Measurements from ENCODE around the gene VOPP1.

Gene VOPP1

GRCh38 chr7:55502124-55502857 is 70.0 kb downstream of the VOPP1 start:
- H3K9me3 Mint-ChIP-seq: no peaks in the 10 kb centered on the region
- no peak overlapping the region for H3K27ac Mint-ChIP-seq
- peaks cover 5% of the 10 kb centered on the region for H3K36me3 Mint-ChIP-seq
- peaks cover 75% of the 10 kb centered on the region for H3K4me1 Mint-ChIP-seq
- no peak overlapping the region for H3K4me3 Mint-ChIP-seq
- H3K27me3 Mint-ChIP-seq: no peaks in the 10 kb centered on the region

- H3K4me3 Mint-ChIP-seq: no peak overlapping the region
- no peaks in the 10 kb centered on the region for H3K9me3 Mint-ChIP-seq
- H3K4me1 Mint-ChIP-seq: peaks cover 69% of the 10 kb centered on the region
- H3K27me3 Mint-ChIP-seq: no peaks in the 10 kb centered on the region
- peaks cover 4% of the 10 kb centered on the region for H3K36me3 Mint-ChIP-seq
- H3K27ac Mint-ChIP-seq: peak overlapping the region; percentile 49
Measured at GRCh38 chr7:55501611-55502010, 70.7 kb downstream of the VOPP1 start.

DNA sequence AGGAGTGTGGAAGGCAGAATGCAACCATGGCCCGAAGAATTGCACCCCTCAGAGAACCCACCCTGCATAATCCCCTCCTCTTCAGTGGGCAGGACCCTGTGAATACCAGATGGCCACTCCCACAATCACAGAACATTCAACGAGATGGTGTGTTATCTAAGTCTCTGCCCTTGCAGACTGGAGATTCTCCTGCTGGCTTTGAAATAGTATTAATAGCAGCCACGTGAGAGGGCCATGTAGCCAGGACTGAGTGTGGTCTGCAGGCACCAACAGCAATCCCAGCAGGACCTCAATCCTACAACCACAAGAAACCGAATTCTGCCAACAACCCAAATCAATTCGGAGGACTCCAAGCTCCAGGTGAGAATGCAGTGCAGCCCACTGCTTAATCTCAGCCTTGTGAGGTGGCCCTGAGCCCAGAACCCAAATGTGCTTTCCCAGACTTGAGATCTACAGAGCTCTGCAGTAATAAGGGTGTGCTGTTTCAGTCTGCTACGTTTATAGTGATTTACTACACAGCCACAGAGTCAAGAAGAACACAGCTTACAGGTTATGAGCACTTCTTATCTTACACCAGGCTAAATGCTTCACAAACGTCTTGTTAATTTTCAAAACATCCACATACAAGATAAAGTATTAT is 72.1 kb downstream of the VOPP1 start:
- Mint-ChIP-seq H3K36me3 (peaks cover 3% of the 10 kb centered on the region), H3K4me1 (peaks cover 67% of the 10 kb centered on the region), H3K27ac (no peak overlapping the region), H3K4me3 (no peak overlapping the region), H3K9me3 (no peaks in the 10 kb centered on the region), H3K27me3 (no peaks in the 10 kb centered on the region)

GRCh38 chr7:55499591-55499990 is 72.7 kb downstream of the VOPP1 start:
- Mint-ChIP-seq H3K27ac (peak overlapping the region; percentile 47), H3K4me1 (peaks cover 62% of the 10 kb centered on the region), H3K4me3 (no peak overlapping the region), H3K27me3 (no peaks in the 10 kb centered on the region), H3K36me3 (peaks cover 4% of the 10 kb centered on the region), H3K9me3 (no peaks in the 10 kb centered on the region)

DNA sequence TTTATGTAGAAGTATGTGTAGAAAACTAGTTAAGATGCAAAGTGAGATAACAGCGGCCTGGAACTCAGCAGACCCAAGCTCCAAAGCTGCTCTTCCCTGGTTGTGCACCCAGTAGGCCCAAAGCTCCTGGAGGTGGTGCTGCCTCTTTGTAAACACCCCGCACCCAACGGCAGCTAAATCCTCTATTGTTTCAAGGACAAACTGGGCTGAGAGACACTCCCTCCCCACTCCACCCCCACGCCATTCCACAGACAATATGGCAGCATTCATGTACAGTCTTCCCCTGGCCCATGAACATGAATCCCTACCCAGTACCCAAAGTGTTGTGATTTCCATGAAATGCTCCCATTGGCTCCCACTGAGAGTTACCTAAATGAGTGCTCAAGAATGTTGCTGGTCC is 73.5 kb downstream of the VOPP1 start:
- H3K27me3 Mint-ChIP-seq: no peaks in the 10 kb centered on the region
- no peak overlapping the region for H3K4me3 Mint-ChIP-seq
- H3K27ac Mint-ChIP-seq: no peak overlapping the region
- peaks cover 55% of the 10 kb centered on the region for H3K4me1 Mint-ChIP-seq
- no peaks in the 10 kb centered on the region for H3K9me3 Mint-ChIP-seq
- peaks cover 4% of the 10 kb centered on the region for H3K36me3 Mint-ChIP-seq

DNA sequence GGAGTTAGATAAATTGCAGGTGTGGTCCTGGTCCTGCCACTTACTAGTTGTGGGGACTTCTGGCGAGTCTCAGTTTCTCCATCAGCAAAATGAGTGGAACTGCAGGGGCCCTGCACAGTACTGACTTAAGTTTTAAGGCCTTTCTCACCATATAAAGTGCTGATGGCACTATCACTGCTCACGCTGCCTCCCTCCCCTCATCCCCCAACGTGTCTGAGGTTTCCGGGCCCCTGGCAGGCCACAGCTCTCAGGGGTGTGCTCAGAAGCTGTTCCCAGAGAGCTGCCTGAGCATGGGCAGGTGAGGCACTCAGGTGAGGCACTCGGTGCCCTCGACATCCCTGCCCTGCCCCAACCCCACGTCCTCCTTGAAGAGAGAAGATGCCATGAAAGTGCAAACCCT is 74.2 kb downstream of the VOPP1 start:
- H3K36me3 Mint-ChIP-seq: peaks cover 5% of the 10 kb centered on the region
- peaks cover 55% of the 10 kb centered on the region for H3K4me1 Mint-ChIP-seq
- no peak overlapping the region for H3K27ac Mint-ChIP-seq
- H3K9me3 Mint-ChIP-seq: no peaks in the 10 kb centered on the region
- H3K4me3 Mint-ChIP-seq: no peak overlapping the region
- H3K27me3 Mint-ChIP-seq: no peaks in the 10 kb centered on the region

GRCh38 chr7:55497521-55497920 is 74.8 kb downstream of the VOPP1 start:
- H3K4me1 Mint-ChIP-seq: peaks cover 55% of the 10 kb centered on the region
- no peaks in the 10 kb centered on the region for H3K27me3 Mint-ChIP-seq
- H3K4me3 Mint-ChIP-seq: no peak overlapping the region
- peaks cover 8% of the 10 kb centered on the region for H3K36me3 Mint-ChIP-seq
- H3K9me3 Mint-ChIP-seq: no peaks in the 10 kb centered on the region
- H3K27ac Mint-ChIP-seq: no peak overlapping the region

GRCh38 chr7:55496906-55497305 is 75.4 kb downstream of the VOPP1 start:
- Mint-ChIP-seq H3K4me1 (peaks cover 50% of the 10 kb centered on the region), H3K9me3 (no peaks in the 10 kb centered on the region), H3K4me3 (no peak overlapping the region), H3K36me3 (peaks cover 8% of the 10 kb centered on the region), H3K27me3 (no peaks in the 10 kb centered on the region), H3K27ac (no peak overlapping the region)

DNA sequence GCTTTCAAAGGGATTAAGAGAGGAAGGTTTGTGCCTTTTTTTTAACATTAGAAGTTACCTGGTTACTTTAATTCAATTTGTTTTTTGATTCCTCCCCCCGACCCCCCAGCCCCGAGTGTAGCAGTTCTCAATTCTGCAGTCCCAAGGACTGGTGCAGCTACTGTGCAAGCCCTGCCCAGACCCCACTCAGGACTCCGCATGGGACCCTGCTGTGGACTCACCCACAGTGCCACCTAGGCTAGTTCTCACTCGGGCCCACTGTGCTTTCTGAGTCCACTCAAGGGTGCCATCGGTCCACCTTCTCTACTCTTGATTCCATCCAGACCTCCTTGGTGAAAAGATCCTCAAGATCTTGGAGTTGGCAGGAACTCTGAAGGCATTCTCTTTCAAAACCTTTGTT is 77.4 kb downstream of the VOPP1 start:
- Mint-ChIP-seq H3K4me3 (no peak overlapping the region), H3K27me3 (no peaks in the 10 kb centered on the region), H3K36me3 (peaks cover 16% of the 10 kb centered on the region), H3K4me1 (peaks cover 46% of the 10 kb centered on the region), H3K9me3 (no peaks in the 10 kb centered on the region), H3K27ac (peak overlapping the region; percentile 26)

DNA sequence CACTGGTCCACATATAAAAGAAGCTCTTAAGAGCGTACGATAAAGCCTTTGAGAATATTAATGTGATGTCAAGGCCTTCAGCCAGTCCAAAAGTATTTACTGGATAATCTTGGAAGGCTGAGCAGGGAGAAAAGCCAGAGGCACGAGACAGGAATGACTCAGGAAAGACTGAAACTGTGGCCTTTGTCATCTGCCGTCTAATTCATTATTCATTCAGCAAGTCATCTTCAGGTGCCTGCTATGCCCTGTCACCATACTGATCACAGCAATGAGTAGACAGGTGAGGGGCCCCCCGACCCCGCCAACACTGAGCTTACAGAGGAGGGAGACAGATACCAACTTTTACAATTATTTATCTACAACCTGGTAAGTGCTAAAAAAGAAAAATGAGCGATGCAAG is 78.9 kb downstream of the VOPP1 start:
- Mint-ChIP-seq H3K27me3 (no peaks in the 10 kb centered on the region), H3K4me1 (peaks cover 53% of the 10 kb centered on the region), H3K9me3 (no peaks in the 10 kb centered on the region), H3K27ac (peak overlapping the region; percentile 59), H3K36me3 (peaks cover 20% of the 10 kb centered on the region), H3K4me3 (no peak overlapping the region)

DNA sequence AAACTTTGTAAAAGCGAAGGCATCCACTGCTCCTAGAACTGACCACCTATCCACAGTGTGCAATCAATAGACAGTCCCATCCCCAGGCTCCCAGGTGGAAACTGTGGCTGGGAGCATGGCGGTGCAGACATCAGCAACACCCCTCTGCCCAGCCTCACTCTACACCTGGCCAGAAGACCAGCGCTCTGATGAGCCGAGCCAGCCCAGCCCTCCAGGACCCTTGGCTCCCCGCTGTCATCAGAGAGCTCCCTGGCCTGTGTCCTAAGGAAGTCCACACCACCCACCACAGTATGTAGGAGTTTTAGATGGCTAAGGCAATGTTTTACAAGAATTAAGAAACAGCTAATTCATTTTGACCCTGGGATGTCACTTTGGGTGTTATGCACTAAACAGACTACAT is 81.0 kb downstream of the VOPP1 start:
- Mint-ChIP-seq H3K9me3 (no peaks in the 10 kb centered on the region), H3K27ac (no peak overlapping the region), H3K36me3 (peaks cover 20% of the 10 kb centered on the region)

DNA sequence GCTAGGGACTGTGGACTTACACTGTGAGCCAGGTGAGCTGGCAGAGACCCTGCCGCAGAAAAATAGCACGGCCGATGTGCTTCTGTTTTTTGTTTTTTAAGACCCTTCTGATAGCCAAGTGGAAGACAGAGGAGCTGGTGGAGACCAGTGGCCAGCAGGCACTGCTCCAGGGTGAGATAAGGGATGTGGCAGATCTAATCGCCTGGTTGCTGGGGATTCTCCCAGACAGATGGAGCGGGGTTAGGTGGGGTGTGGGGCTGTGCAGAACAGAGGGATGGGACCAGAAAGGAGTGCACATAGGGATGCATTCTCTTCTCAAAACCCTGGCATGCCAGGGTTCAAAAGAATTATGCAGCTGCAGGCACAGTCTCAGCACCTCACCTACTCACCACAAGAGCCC is 82.2 kb downstream of the VOPP1 start:
- Mint-ChIP-seq H3K27me3 (no peaks in the 10 kb centered on the region), H3K9me3 (no peaks in the 10 kb centered on the region), H3K27ac (no peak overlapping the region), H3K4me3 (no peak overlapping the region), H3K36me3 (peaks cover 22% of the 10 kb centered on the region), H3K4me1 (peaks cover 66% of the 10 kb centered on the region)

More for the DNA sequence above, 81.0 kb downstream of the VOPP1 start:
- H3K27me3 Mint-ChIP-seq: no peaks in the 10 kb centered on the region
- no peak overlapping the region for H3K4me3 Mint-ChIP-seq
- H3K4me1 Mint-ChIP-seq: peaks cover 64% of the 10 kb centered on the region

GRCh38 chr7:55489552-55489951 is 82.8 kb downstream of the VOPP1 start:
- Mint-ChIP-seq H3K27ac (no peak overlapping the region), H3K36me3 (peaks cover 22% of the 10 kb centered on the region), H3K27me3 (no peaks in the 10 kb centered on the region), H3K9me3 (no peaks in the 10 kb centered on the region), H3K4me3 (no peak overlapping the region), H3K4me1 (peaks cover 72% of the 10 kb centered on the region)

DNA sequence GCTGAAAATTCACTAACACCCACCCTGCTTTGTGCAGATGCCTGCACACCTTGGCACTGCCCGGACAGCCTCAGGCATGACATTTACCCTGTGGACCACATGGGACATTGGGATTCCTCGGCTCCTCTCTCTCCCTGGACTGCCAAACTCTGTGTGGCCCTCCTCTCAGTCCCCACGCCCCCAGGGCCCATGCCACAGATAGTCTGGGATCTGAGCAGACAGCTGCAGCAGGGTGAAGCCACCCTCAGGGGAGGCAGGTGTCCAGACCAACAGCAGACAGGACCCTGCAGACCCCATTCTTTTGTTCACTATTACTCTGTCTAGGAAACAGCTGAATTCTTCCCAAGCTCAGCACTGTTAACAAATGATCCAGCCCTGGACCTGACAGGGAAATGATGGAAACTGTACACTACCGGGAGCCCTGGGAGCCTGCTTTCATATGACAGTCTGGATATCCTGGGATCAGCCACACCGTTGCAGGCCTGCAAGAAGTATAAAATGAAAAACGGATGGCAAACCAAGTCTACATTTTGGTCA is 83.4 kb downstream of the VOPP1 start:
- Mint-ChIP-seq H3K9me3 (no peaks in the 10 kb centered on the region), H3K4me3 (no peak overlapping the region), H3K27ac (peak overlapping the region; percentile 59), H3K27me3 (no peaks in the 10 kb centered on the region), H3K4me1 (peaks cover 78% of the 10 kb centered on the region), H3K36me3 (peaks cover 28% of the 10 kb centered on the region)

- no peaks in the 10 kb centered on the region for H3K9me3 Mint-ChIP-seq
- H3K4me1 Mint-ChIP-seq: peaks cover 78% of the 10 kb centered on the region
- H3K36me3 Mint-ChIP-seq: peaks cover 30% of the 10 kb centered on the region
- H3K27me3 Mint-ChIP-seq: no peaks in the 10 kb centered on the region
- H3K4me3 Mint-ChIP-seq: no peak overlapping the region
- H3K27ac Mint-ChIP-seq: peak overlapping the region; percentile 6
Measured at GRCh38 chr7:55488216-55488615, 84.1 kb downstream of the VOPP1 start.

DNA sequence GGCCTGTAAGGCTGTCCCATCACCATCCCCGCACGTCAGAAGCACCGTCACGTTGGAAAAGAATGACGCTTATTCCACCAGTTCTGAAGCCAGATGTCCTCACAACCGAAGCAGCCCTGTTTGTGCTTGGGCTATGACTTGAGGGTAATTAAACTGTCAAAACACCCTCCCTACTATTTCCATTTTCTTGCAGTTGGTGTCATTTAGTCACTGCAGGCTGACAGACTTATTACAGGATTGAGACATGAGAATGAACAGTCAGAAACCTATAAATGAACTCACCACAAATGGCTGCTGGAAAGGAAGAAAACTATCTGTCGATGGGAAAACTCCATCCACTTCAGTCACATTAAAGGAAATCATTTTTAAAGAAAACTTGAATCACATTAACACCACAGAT is 85.3 kb downstream of the VOPP1 start:
- peak overlapping the region; percentile 10 for H3K27ac Mint-ChIP-seq
- H3K27me3 Mint-ChIP-seq: no peaks in the 10 kb centered on the region
- H3K9me3 Mint-ChIP-seq: no peaks in the 10 kb centered on the region
- no peak overlapping the region for H3K4me3 Mint-ChIP-seq
- H3K4me1 Mint-ChIP-seq: peaks cover 83% of the 10 kb centered on the region
- peaks cover 27% of the 10 kb centered on the region for H3K36me3 Mint-ChIP-seq
